GM19438 (cell line): ENCODE data around the gene C10orf143.
"Not testable (repeated sequence)": the region's sequence is repeated elsewhere in the genome, so short reads cannot be mapped to it uniquely, and the experiment has no call there.

Experiments
- ATAC-seq: cut with Tn5 transposase; IDR thresholded peaks from one replicate; pipeline ENCODE4 v1.9.1; 2021; ENCODE audit warnings: low read depth; ENCODE audit not compliant: unreplicated experiment

Gene C10orf143

GRCh38 chr10:130110246-130111112 is at the start of gene C10orf143:
TSS of gene C10orf143 (minus strand) at chr10:130110830. CDS start at chr10:130110772, 58 bp downstream.
- peak; percentile 79 for ATAC-seq

- ATAC-seq: no peak
These were observed 48.7 kb upstream of the C10orf143 start for GRCh38 chr10:130159192-130159794.

GRCh38 chr10:130146042-130146441 is 35.4 kb upstream of the C10orf143 start:
- ATAC-seq: no peak

GRCh38 chr10:130141878-130142277 is 31.2 kb upstream of the C10orf143 start:
- ATAC-seq: peak; percentile 82

GRCh38 chr10:130141460-130141859 is 30.8 kb upstream of the C10orf143 start:
- ATAC-seq: peak; percentile 26

GRCh38 chr10:130141038-130141437 is 30.4 kb upstream of the C10orf143 start:
- no peak for ATAC-seq

- no peak for ATAC-seq
These were observed 29.8 kb upstream of the C10orf143 start for GRCh38 chr10:130140425-130140824.

GRCh38 chr10:130138479-130138866 is 27.8 kb upstream of the C10orf143 start:
- ATAC-seq: no peak

- no peak for ATAC-seq
These were observed 27.2 kb upstream of the C10orf143 start for GRCh38 chr10:130137659-130138478.

- no peak for ATAC-seq
These were observed 26.4 kb upstream of the C10orf143 start for GRCh38 chr10:130137090-130137448.

GRCh38 chr10:130136226-130137089 is 25.8 kb upstream of the C10orf143 start, which contains the start of gene GLRX3:
TSS of gene GLRX3 (plus strand) at chr10:130136391. CDS start at chr10:130136421, 30 bp downstream.
- peak; percentile 79 for ATAC-seq

- peak; percentile 31 for ATAC-seq
These were observed 25.1 kb upstream of the C10orf143 start for GRCh38 chr10:130135676-130136225.

GRCh38 chr10:130128922-130129321 is 18.3 kb upstream of the C10orf143 start:
- ATAC-seq: no peak

- no peak for ATAC-seq
These were observed 17.6 kb upstream of the C10orf143 start for GRCh38 chr10:130128062-130128781.

GRCh38 chr10:130127364-130128061 is 16.9 kb upstream of the C10orf143 start:
- peak; percentile 94 for ATAC-seq

GRCh38 chr10:130121486-130122079 is 11.0 kb upstream of the C10orf143 start:
- ATAC-seq: no peak

- ATAC-seq: not testable (repeated sequence)
These were observed 6.9 kb upstream of the C10orf143 start for GRCh38 chr10:130117535-130117934.

GRCh38 chr10:130116942-130117341 is 6.3 kb upstream of the C10orf143 start:
- not testable (repeated sequence) for ATAC-seq
